Upper lobe of left lung (tissue), 4 donors: ENCODE data around the gene CTSH.

Source experiments
- POLR2A ChIP-seq, 4 donors: fragments of 450-650 bp; IDR thresholded peaks; one replicate each; pipeline ENCODE4 v1.5.1; 2016 to 2017; ENCODE audit warnings: antibody characterized with exemption in 4 of 4, mild to moderate bottlenecking in 2 of 4
- TF ChIP-seq, protein P1 (sequence below), 6 experiments: fragments of 450-650 bp in 4 of 6; fragments of 200-600 bp in 2 of 6; sonication (generic) in 2 of 6; IDR thresholded peaks; one replicate each; pipeline ENCODE4 v1.5.1; 2016 to 2019; ENCODE audit warnings: antibody characterized with exemption in 6 of 6

DNA sequence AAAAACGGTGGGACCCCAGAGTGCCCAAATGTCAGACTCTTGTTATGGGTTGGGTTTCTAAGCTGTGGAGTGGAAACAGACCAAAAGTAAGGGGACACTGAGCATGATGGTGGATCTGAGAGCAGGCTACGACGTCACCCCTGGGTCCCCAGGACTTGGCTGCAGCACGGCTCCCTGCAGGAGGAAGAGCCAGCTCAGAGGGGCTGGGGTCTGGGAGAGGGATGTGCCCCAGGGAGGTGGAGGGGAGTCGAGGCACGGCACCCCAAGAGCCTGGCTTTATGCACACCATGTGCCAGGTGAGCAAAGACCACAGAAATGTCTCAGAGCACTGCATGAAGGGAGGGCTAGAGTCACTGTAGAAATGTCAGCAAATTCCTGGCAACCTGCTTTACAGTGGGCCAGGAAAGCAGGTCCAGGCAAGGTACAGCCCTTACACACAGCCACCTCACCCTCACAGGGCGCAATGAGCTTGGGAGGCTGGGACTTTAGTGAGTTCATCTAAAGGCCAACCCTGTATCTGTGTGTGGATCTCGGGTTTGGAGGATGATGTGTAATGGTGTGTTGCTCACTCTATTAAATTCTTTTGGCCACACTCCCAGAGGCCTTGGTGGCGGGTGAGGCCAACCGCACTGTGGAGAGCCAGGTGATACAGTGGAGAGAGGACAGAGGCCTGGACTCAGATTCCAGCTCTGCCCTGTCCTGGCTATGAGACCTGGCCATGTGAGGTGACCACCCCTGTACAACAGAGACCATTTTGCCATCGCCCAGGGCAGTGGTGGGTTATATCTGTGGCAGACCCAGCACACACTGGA is 14.1 kb downstream of the CTSH start:
- TF ChIP-seq, protein P1, sequence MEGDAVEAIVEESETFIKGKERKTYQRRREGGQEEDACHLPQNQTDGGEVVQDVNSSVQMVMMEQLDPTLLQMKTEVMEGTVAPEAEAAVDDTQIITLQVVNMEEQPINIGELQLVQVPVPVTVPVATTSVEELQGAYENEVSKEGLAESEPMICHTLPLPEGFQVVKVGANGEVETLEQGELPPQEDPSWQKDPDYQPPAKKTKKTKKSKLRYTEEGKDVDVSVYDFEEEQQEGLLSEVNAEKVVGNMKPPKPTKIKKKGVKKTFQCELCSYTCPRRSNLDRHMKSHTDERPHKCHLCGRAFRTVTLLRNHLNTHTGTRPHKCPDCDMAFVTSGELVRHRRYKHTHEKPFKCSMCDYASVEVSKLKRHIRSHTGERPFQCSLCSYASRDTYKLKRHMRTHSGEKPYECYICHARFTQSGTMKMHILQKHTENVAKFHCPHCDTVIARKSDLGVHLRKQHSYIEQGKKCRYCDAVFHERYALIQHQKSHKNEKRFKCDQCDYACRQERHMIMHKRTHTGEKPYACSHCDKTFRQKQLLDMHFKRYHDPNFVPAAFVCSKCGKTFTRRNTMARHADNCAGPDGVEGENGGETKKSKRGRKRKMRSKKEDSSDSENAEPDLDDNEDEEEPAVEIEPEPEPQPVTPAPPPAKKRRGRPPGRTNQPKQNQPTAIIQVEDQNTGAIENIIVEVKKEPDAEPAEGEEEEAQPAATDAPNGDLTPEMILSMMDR (IDR thresholded peaks at IDR 0.05), result no peak
- peak in 1 of 4 donors; percentile 34 for TF ChIP-seq POLR2A (IDR thresholded peaks at IDR 0.05)
